Tibial artery (tissue), 4 donors: ENCODE results near the gene KHK.

ENCODE experiments used
- DNase-seq, 2 donors: peaks; one replicate each; pipeline ENCODE4 v3.0.0-alpha.2; 2019
- H3K27ac ChIP-seq, 2 donors: fragments of 200-600 bp; sonication (generic) in 1 of 2; 1 replicate in 1 of 2; 2 replicates in 1 of 2; pipeline ENCODE4 v1.5.1; 2018 to 2019; ENCODE audit warnings: mild to moderate bottlenecking in 1 of 2
- H3K27me3 ChIP-seq, 2 donors: fragments of 200-600 bp; sonication (generic) in 1 of 2; one replicate each; pipeline versions ENCODE4 v1.5.1 to v1.6.0; 2016 to 2019
- H3K36me3 ChIP-seq, 3 donors: fragments of 200-600 bp; sonication (generic) in 2 of 3; one replicate each; pipeline ENCODE4 v1.5.1; 2016 to 2019; ENCODE audit warnings: mild to moderate bottlenecking in 2 of 3
- H3K4me1 ChIP-seq, 4 donors: fragments of 200-600 bp; sonication (generic) in 2 of 4; 1 replicate in 3 of 4; 2 replicates in 1 of 4; pipeline ENCODE4 v1.5.1; 2016 to 2019
- H3K4me3 ChIP-seq, 2 donors: fragments of 200-600 bp; sonication (generic) in 1 of 2; 1 replicate in 1 of 2; 2 replicates in 1 of 2; pipeline ENCODE4 v1.5.1; 2018 to 2019; ENCODE audit warnings: mild to moderate bottlenecking in 2 of 2
- H3K9me3 ChIP-seq, 3 donors: fragments of 200-600 bp; sonication (generic) in 1 of 3; one replicate each; pipeline ENCODE4 v1.5.1; 2016 to 2019
- intact Hi-C: fragments of 100-400 bp; cut with DNase I; formaldehyde crosslinking; loops from one replicate; pipeline ENCODE4 v1.15.0; 2023; ENCODE audit warnings: low total_unique reads
- TF ChIP-seq, protein P1 (sequence below), 2 experiments: fragments of 200-600 bp in 1 of 2; fragments of 450-650 bp in 1 of 2; IDR thresholded peaks; one replicate each; pipeline ENCODE4 v1.5.1; 2017 to 2019; ENCODE audit warnings: antibody characterized with exemption in 2 of 2, mild to moderate bottlenecking in 1 of 2, moderate library complexity in 1 of 2

The KHK gene

DNA sequence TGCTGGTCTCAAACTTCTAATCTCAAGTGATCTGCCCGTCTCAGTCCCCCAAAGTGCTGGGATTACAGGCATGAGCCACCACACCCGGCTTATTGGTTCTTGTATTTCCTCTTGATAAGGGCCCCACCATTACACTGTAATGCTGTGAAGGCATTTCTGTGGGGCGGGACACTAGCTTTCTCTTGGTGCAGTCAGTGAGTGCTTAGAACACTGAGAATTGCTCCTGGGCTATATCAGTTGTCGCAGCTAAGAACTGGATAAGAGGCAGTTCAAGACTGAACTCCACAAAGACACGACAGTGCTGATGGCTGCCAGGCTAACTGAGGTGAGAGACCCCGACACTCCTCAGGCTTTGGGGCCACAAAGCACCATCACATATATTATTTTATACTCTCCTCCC lies 2.1 kb downstream of the KHK start:
- H3K36me3 ChIP-seq = peaks cover 0 to 6% (median 2%) of the 10 kb centered on the region in 3 donors
- no peak for DNase-seq
- no peak overlapping the region for H3K27ac ChIP-seq
- peaks cover 0 to 24% (median 16%) of the 10 kb centered on the region in 4 donors for H3K4me1 ChIP-seq
- intact Hi-C loops = loop anchor here (5.0 kb wide), 1 partner anchor 36 kb away; the partner anchor contains the start of gene AGBL5
- H3K27me3 ChIP-seq = no peaks in the 10 kb centered on the region
- H3K4me3 ChIP-seq = no peak overlapping the region
- TF ChIP-seq, protein P1, sequence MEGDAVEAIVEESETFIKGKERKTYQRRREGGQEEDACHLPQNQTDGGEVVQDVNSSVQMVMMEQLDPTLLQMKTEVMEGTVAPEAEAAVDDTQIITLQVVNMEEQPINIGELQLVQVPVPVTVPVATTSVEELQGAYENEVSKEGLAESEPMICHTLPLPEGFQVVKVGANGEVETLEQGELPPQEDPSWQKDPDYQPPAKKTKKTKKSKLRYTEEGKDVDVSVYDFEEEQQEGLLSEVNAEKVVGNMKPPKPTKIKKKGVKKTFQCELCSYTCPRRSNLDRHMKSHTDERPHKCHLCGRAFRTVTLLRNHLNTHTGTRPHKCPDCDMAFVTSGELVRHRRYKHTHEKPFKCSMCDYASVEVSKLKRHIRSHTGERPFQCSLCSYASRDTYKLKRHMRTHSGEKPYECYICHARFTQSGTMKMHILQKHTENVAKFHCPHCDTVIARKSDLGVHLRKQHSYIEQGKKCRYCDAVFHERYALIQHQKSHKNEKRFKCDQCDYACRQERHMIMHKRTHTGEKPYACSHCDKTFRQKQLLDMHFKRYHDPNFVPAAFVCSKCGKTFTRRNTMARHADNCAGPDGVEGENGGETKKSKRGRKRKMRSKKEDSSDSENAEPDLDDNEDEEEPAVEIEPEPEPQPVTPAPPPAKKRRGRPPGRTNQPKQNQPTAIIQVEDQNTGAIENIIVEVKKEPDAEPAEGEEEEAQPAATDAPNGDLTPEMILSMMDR (IDR thresholded peaks at IDR 0.05) = no peak
- no peaks in the 10 kb centered on the region for H3K9me3 ChIP-seq

- Histone ChIP-seq H3K4me1 (peaks cover 0 to 24% (median 15%) of the 10 kb centered on the region in 4 donors), H3K27me3 (no peaks in the 10 kb centered on the region), H3K27ac (no peak overlapping the region), H3K9me3 (no peaks in the 10 kb centered on the region), H3K36me3 (peaks cover 0 to 10% (median 0%) of the 10 kb centered on the region in 3 donors), H3K4me3 (no peak overlapping the region)
- TF ChIP-seq, protein P1 (IDR thresholded peaks at IDR 0.05) = no peak
- DNase-seq = no peak
- intact Hi-C loops = loop anchor here (5.0 kb wide), 1 partner anchor 37 kb away; the partner anchor contains the start of gene AGBL5
Measured at GRCh38 chr2:27089111-27089954, 2.8 kb downstream of the KHK start.

DNA sequence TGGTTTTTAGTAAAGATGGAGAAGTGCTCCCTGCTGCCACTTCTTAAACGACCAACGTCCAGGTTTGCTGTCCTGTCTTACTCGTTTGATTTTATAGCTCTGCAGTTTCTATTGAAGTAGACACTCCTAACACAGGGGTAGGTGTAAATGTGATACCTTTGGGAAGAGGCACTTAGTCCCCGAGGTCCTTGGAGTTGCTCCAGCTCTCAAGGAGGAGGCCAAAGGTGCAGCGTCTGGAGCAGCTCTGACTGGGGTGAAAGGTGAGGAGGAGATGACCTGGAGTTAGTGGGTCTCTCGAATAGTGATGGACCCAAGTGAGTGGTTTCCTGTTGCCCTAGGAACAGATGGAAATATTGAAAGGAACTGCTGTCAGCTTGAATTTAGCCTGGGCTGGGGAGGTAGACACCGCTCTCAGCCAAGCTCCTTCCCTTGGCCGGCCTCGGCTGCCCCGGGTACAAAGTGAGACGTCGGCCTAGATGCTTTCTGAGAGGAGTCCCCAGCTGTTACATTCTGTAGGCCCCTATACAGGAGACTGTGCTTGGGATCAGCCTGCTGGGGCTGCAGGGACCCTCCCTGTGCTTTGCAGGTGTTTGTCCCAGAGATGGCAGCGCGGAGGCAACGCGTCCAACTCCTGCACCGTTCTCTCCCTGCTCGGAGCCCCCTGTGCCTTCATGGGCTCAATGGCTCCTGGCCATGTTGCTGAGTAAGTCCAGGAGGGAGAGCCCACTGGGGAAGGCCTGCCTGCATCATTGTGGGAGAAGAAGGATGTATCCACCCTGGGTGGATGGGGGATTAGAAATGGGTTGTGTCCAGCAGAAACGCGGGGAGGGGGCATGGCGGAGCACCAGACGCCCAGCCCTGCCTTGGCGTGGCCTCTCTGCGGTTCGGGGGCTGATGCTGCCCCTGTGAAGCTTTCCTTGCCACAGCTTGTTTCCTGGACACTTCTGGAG lies 5.4 kb downstream of the KHK start:
- no peak for DNase-seq
- no peak overlapping the region for H3K27ac ChIP-seq
- H3K36me3 ChIP-seq = peaks cover 0 to 17% (median 0%) of the 10 kb centered on the region in 3 donors
- no peaks in the 10 kb centered on the region for H3K27me3 ChIP-seq
- TF ChIP-seq, protein P1 (IDR thresholded peaks at IDR 0.05) = no peak
- no peaks in the 10 kb centered on the region for H3K9me3 ChIP-seq
- H3K4me3 ChIP-seq = no peak overlapping the region
- peaks cover 0 to 17% (median 10%) of the 10 kb centered on the region in 4 donors for H3K4me1 ChIP-seq
- intact Hi-C loops = no loop called here

DNA sequence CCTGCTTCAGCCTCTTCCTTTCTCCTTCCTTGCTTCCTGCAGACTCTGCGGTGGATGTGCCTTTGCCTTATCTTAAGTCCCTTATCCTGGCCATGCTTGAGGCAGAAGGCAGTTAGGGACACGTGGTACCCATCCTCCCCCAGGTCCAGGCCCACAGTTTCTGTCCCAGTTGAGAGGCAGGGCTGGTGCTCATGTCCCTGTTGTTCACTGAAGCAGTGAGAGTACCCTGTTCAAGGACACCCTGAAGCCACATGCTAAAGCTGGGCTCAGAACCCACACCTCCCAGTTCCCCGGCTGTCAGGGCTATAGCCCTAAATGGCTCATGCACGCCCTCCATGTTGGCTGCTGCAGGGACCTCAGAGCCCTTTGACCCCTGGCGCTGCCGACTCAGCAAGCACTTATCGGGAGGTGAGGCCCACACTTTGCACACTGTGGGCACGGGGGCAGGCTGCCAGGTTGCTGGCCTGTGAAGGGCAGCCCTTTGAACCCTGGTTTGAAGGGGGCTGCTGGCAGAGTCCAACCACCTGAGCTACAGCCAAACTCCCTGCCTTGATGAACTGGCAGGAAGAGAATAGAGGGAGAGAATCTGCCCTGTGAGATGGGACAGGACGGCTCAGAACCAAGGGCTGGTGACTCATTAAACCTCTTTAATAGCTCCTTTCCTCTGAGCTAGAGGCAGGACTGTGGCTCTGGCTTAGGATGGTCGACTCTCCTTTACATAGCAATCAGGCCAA lies 6.3 kb downstream of the KHK start:
- Histone ChIP-seq H3K27ac (no peak overlapping the region), H3K27me3 (no peaks in the 10 kb centered on the region), H3K4me1 (peaks cover 0 to 8% (median 4%) of the 10 kb centered on the region in 4 donors), H3K36me3 (peaks cover 0 to 17% (median 0%) of the 10 kb centered on the region in 3 donors), H3K9me3 (no peaks in the 10 kb centered on the region), H3K4me3 (no peak overlapping the region)
- intact Hi-C loops = no loop called here
- TF ChIP-seq, protein P1 (IDR thresholded peaks at IDR 0.05) = no peak
- DNase-seq = no peak
